K562 (cell line): ENCODE results near the gene ZP3. TPM values are rescaled to one million over a fixed set of nuclear protein-coding genes. Genes with fewer than 3 reads are reported as not detected.
"Not testable (repeated sequence)": the region's sequence is repeated elsewhere in the genome, so short reads cannot be mapped to it uniquely, and the experiment has no call there.

ENCODE experiments used
- ATAC-seq: fragments of 200-7000 bp; cut with Tn5 transposase; 3 replicates; pipeline ENCODE4 v1.9.1; 2020; ENCODE audit warnings: moderate library complexity
- BruUV-seq: library from RNA; stranded (reverse); fragments of 400-500 nt; replicated peaks from 2 replicates; lab custom pipeline; 2021; lab: Mats Ljungman, UMichigan
- CTCF ChIA-PET: fragments of 300-600 bp; formaldehyde crosslinking; extraction: SDS; loops from one replicate; lab custom pipeline; 2021; ENCODE audit warnings: low intra/inter-chr PET ratio; lab: Yijun Ruan, JAX
- POLR2A ChIA-PET: fragments of 300-600, 350-650 bp; sonication (Branson Sonifier 250); formaldehyde crosslinking; extraction: SDS; loops from one replicate; lab custom pipeline; 2021; ENCODE audit warnings: antibody characterized with exemption, inconsistent platforms; lab: Yijun Ruan, JAX
- DNase-seq, 4 experiments: peaks; one replicate each; pipeline versions ENCODE4 v3.0.0 to v3.0.0-alpha.2; 2011 to 2018; ENCODE audit warnings: low spot score in 3 of 4, mixed read lengths in 3 of 4; ENCODE audit errors: extremely low read depth in 1 of 4
- FAIRE-seq: peaks from 2 replicates; lab custom pipeline; 2011; peaks lifted over from hg19 to GRCh38; lab: Jason Lieb, UNC
- H2AFZ ChIP-seq: 2 replicates; pipeline ENCODE4 v1.6.0; 2011; ENCODE audit warnings: low read depth, low read length, control low read depth, inconsistent platforms
- H3K27ac ChIP-seq: fragments of 200-600 bp; 3 replicates; pipeline ENCODE4 v1.8.0; 2011; ENCODE audit warnings: low read depth, mild to moderate bottlenecking, control low read depth, inconsistent platforms, low read length, moderate library complexity, mixed read lengths; ENCODE audit errors: extremely low read depth
- H3K27me3 ChIP-seq, 2 experiments: fragments of 300-600 bp in 1 of 2; 2 replicates in 1 of 2; 3 replicates in 1 of 2; pipeline versions ENCODE4 v1.6.0 to v1.8.0; 2011; ENCODE audit warnings: inconsistent platforms in 2 of 2, low read length in 2 of 2, mild to moderate bottlenecking in 1 of 2, mixed read lengths in 1 of 2, moderate library complexity in 1 of 2; ENCODE audit not compliant: control insufficient read depth in 2 of 2, insufficient read depth in 2 of 2
- H3K36me3 ChIP-seq: fragments of 300-600 bp; 3 replicates; pipeline ENCODE4 v1.8.0; 2011; ENCODE audit warnings: mild to moderate bottlenecking, low read length, inconsistent platforms; ENCODE audit not compliant: control insufficient read depth, insufficient read depth
- H3K4me1 ChIP-seq, 2 experiments: fragments of 200-600 bp in 1 of 2; replicated peaks in 1 of 2; 2 replicates in 1 of 2; 3 replicates in 1 of 2; pipeline versions ENCODE4 v1.5.1 to v1.8.0; 2011; ENCODE audit warnings: inconsistent platforms in 2 of 2, low read length in 2 of 2, mild to moderate bottlenecking in 1 of 2, mixed read lengths in 1 of 2, moderate library complexity in 1 of 2; ENCODE audit not compliant: control insufficient read depth in 2 of 2, insufficient read depth in 2 of 2
- H3K4me2 ChIP-seq: 2 replicates; pipeline ENCODE4 v1.6.1; 2011; ENCODE audit warnings: low read length, control low read depth, inconsistent platforms, mixed read lengths; ENCODE audit not compliant: insufficient read depth
- H3K4me3 ChIP-seq: fragments of 200-600 bp; sonication (generic), shearing (Covaris generic); 2 replicates; pipeline ENCODE4 v1.5.1; 2016; ENCODE audit warnings: control low read depth, inconsistent platforms
- H3K79me2 ChIP-seq: fragments of 200-600 bp; 3 replicates; pipeline ENCODE4 v1.8.0; 2011; ENCODE audit warnings: low read length, inconsistent platforms; ENCODE audit not compliant: control insufficient read depth, insufficient read depth
- H3K9ac ChIP-seq, 2 experiments: 2 replicates each; pipeline versions ENCODE4 v1.6.0 to v1.6.1; 2011; ENCODE audit warnings: low read depth in 2 of 2, low read length in 2 of 2, control low read depth in 1 of 2, inconsistent platforms in 1 of 2, mild to moderate bottlenecking in 1 of 2, mixed read lengths in 1 of 2; ENCODE audit not compliant: insufficient read depth in 1 of 2
- H3K9me1 ChIP-seq: one replicate; pipeline ENCODE4 v1.6.0; 2011; ENCODE audit warnings: inconsistent platforms, mild to moderate bottlenecking, low read length, moderate library complexity; ENCODE audit not compliant: control insufficient read depth, insufficient read depth
- H3K9me3 ChIP-seq: replicated peaks from 2 replicates; pipeline ENCODE4 v1.5.1; 2011; ENCODE audit warnings: low read depth, low read length, inconsistent platforms; ENCODE audit not compliant: control insufficient read depth, insufficient read depth
- H4K20me1 ChIP-seq: replicated peaks from 2 replicates; pipeline ENCODE4 v1.6.1; 2011; ENCODE audit warnings: low read length, inconsistent platforms, mixed read lengths; ENCODE audit not compliant: control insufficient read depth, insufficient read depth
- MLLT1 ChIP-seq, 2 experiments: fragments of 450-650 bp; IDR thresholded peaks; 2 replicates each; pipeline ENCODE4 v1.6.1; 2016
- NR2C1 ChIP-seq, 2 experiments: fragments of 450-650 bp; IDR thresholded peaks; 2 replicates each; pipeline ENCODE4 v1.6.1; 2017; ENCODE audit warnings: mild to moderate bottlenecking in 2 of 2, antibody characterized with exemption in 1 of 2, inconsistent platforms in 1 of 2, missing compliant biosample characterization in 1 of 2, missing genetic modification characterization in 1 of 2
- NR4A1 ChIP-seq, 2 experiments: fragments of 250-450 bp in 1 of 2; fragments of 450-650 bp in 1 of 2; sonication (Bioruptor Pico) in 1 of 2; IDR thresholded peaks; 2 replicates each; pipeline versions ENCODE4 v1.4.0 to v1.6.1; 2016 to 2020; ENCODE audit warnings: mild to moderate bottlenecking in 2 of 2, missing compliant biosample characterization in 1 of 2, missing genetic modification characterization in 1 of 2, moderate library complexity in 1 of 2
- THRAP3 ChIP-seq: fragments of 450-650 bp; IDR thresholded peaks from 2 replicates; pipeline ENCODE4 v1.6.1; 2016; ENCODE audit warnings: mild to moderate bottlenecking, inconsistent platforms, borderline replicate concordance
- ZFX ChIP-seq: sonication (generic); formaldehyde crosslinking; IDR thresholded peaks from 2 replicates; pipeline ENCODE4 v1.8.0; 2022; ENCODE audit warnings: mild to moderate bottlenecking, missing genetic modification reagents, moderate library complexity
- WGBS: fragments of 100-300 bp; shearing (Covaris generic); methylation state at CpG from one replicate; pipeline ENCODE4 v1.1.6; 2016; ENCODE audit warnings: low coverage, mixed read lengths; ENCODE audit not compliant: insufficient coverage; ENCODE audit errors: missing lambda C conversion rate; 5-methylcytosine and 5-hydroxymethylcytosine counted together
- in situ Hi-C: fragments of 300-500 bp; cut with MboI; formaldehyde crosslinking; loops from 4 replicates; pipeline ENCODE4 v1.15.0; 2018; ENCODE audit warnings: inconsistent platforms, mixed read lengths
- intact Hi-C: fragments of 100-400 bp; cut with micrococcal nuclease; formaldehyde crosslinking; loops from 2 replicates; pipeline ENCODE4 v1.14.2; 2022
- polyA plus RNA-seq, 8 experiments: library from polyadenylated mRNA; depleted of rRNA in 4 of 8; stranded (reverse) in 5 of 8; unstranded in 3 of 8; fragments of >200 nt; fragmentation: Nextera tagmentation in 2 of 8; fragmentation: Illumina TruSeq in 1 of 8; extraction: Ambion mirVana in 2 of 8; extraction: Trizol in 1 of 8; gene quantifications; 2 replicates each; pipeline versions ENCODE4 v1.2.1 to v1.2.3, GENCODE V29; 2011 to 2014; ENCODE audit warnings: inconsistent platforms in 1 of 8, missing spikeins in 1 of 8
- total RNA-seq, 7 experiments: library from RNA; depleted of rRNA in 6 of 7; stranded (reverse); fragments of >200 nt in 6 of 7; fragmentation: Illumina TruSeq in 2 of 7; extraction: Trizol in 2 of 7; gene quantifications; 2 replicates each; pipeline versions ENCODE4 v1.2.1 to v1.2.3, GENCODE V29; 2011 to 2021; ENCODE audit warnings: low replicate concordance in 1 of 7
- TF ChIP-seq, protein P1 (sequence below): sonication (generic); formaldehyde crosslinking; IDR thresholded peaks from 2 replicates; pipeline ENCODE4 v1.8.1; 2023; ENCODE audit warnings: mild to moderate bottlenecking, missing genetic modification reagents

The ZP3 gene
- total and polyA plus RNA-seq, 9 of the 15 experiments (the other 6 are each of a cell fraction or from before 2014, with no cell fraction given): 1.4 to 3.8 (median 2.4) TPM

DNA sequence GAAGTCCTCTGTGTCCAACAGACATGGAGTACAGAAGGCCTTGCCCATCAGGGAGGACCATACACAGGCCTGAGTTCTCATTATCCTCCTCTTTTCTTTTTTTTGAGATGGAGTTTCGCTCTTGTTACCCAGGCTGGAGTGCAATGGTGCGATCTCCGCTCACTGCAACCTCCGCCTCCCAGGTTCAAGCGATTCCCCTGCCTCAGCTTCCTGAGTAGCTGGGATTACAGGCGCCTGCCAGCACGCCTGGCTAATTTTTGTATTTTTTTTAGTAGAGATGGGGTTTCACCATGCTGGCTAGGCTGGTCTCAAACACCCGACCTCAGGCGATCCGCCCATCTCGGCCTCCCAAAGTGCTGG is 29.2 kb upstream of the ZP3 start:
- H3K9me1 ChIP-seq; ATAC-seq; H3K36me3 ChIP-seq; BruUV-seq; H3K9me3 ChIP-seq; intact Hi-C loops; in situ Hi-C loops; FAIRE-seq; CTCF ChIA-PET; DNase-seq; H3K27me3 ChIP-seq; POLR2A ChIA-PET; H4K20me1 ChIP-seq; H3K4me3 ChIP-seq; TF ChIP-seq NR2C1 (IDR thresholded peaks at IDR 0.05); NR4A1 (CRISPR knock-in tag; IDR thresholded peaks at IDR 0.05): not testable (repeated sequence)
- 63% methylated on average over 11 of the region's 11 CpGs for WGBS
- Histone ChIP-seq H3K79me2 (peaks cover 17% of the 10 kb centered on the region), H3K9ac (peak overlapping the region; percentile 45 to 77; a peak in 3 of 4 replicates), H2AFZ (peak overlapping the region; percentile 85), H3K27ac (peak overlapping the region; percentile 48), H3K4me1 (peaks cover 36 to 67% of the 10 kb centered on the region in 2 experiments), H3K4me2 (peak overlapping the region; percentile 95)
- TF ChIP-seq THRAP3 (peak; percentile 41; the same call in 1 of the 2 replicates), NR2C1 (tag; IDR thresholded peaks at IDR 0.05) (0 out of 2 replicates have a peak, but pooled peaks have one; percentile 33), MLLT1 (IDR thresholded peaks at IDR 0.05) (peak in 1 of 2 experiments; percentile 92; a peak in 2 of 4 replicates), NR4A1 (tag; IDR thresholded peaks at IDR 0.05) (0 out of 2 replicates have a peak, but pooled peaks have one; percentile 26), ZFX (peak; percentile 48; the same call in 1 of the 2 replicates)
- TF ChIP-seq, protein P1, sequence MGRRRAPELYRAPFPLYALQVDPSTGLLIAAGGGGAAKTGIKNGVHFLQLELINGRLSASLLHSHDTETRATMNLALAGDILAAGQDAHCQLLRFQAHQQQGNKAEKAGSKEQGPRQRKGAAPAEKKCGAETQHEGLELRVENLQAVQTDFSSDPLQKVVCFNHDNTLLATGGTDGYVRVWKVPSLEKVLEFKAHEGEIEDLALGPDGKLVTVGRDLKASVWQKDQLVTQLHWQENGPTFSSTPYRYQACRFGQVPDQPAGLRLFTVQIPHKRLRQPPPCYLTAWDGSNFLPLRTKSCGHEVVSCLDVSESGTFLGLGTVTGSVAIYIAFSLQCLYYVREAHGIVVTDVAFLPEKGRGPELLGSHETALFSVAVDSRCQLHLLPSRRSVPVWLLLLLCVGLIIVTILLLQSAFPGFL (CRISPR knock-in tag): 0 out of 2 replicates have a peak, but pooled peaks have one; percentile 54
